Embryonic facial prominence (tissue), 1 donor: ENCODE measurements around the gene MGAT1.
A peak's percentile ranks its signal among the peaks of the same experiment; 100 is the strongest.
"Not testable (repeated sequence)": the region's sequence is repeated elsewhere in the genome, so short reads cannot be mapped to it uniquely, and the experiment has no call there.

Experiments used
- DNase-seq: peaks from one replicate; pipeline ENCODE4 v3.0.0-alpha.2; 2016; ENCODE audit errors: extremely low spot score

MGAT1 gene

GRCh38 chr5:180802325-180803180, at the start of gene MGAT1:
Gene MGAT1 (minus strand): TSS chr5:180802806. CDS start chr5:180792971, 9,835 bp downstream.
- DNase-seq = peak; percentile 62

GRCh38 chr5:180850434-180851078, 48.0 kb upstream of the MGAT1 start:
- DNase-seq = no peak

DNA sequence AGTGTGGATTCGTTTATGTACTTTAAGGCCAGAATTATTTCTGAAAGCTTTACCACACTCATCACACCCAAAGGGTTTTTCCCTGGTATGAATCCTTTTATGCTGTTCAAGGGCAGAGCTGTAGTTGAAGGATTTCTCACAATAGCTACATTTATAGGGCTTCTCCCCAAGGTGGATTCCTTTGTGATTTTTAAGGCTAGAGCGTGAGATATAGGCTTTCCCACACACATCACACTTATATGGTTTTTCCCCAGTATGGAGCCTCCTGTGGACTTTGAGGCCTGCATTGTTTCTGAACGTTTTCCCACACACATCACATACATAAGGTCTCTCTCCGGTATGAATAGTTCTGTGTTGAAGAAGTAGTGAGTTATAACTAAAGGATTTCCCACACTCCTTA, 47.2 kb upstream of the MGAT1 start:
- DNase-seq = no peak

GRCh38 chr5:180848878-180849277, 46.3 kb upstream of the MGAT1 start:
- DNase-seq = no peak

DNA sequence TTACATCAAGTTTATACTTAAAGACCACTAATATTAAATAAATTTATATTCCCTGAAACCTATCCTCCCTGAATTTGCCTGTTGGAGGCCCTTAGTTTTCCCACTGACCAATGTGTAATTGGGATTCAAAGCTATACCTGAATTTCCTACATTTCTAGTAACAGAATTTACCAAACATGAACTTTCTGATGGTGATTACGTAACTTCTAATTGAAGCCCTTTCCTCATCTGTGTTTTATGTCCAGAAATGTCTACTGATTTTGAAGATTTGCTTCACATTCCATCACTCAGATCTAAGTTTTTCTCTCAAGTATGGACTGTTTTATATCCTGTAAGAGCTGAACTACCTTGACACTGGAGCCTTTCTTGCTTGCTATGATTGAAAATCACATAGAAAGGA, 45.7 kb upstream of the MGAT1 start:
- DNase-seq = no peak

- DNase-seq = no peak
These were observed 44.4 kb upstream of the MGAT1 start for GRCh38 chr5:180847026-180847425.

GRCh38 chr5:180844858-180845257, 42.3 kb upstream of the MGAT1 start:
- no peak for DNase-seq

- DNase-seq = no peak
These were observed 41.8 kb upstream of the MGAT1 start for GRCh38 chr5:180844432-180844831.

DNA sequence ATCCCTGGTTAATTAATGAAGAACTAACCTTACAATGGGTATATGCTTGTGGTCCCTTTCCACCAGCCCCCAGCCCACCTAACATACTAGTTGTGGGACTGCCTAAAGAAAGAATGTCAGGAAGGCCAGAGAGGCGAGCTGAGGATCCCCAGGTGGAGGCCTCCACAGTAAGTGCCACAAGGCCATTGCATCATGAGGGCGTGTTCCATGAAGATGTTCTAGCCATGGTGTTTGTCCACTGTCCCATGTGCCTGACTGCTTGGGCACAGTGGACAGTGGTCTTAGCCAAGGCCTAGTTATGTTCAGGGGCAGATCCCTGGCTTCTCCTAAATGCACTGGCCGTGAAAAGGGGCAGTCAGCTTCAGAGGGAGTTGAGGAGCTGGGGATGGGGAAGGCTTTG, 37.3 kb upstream of the MGAT1 start:
- no peak for DNase-seq

- no peak for DNase-seq
These were observed 36.6 kb upstream of the MGAT1 start for GRCh38 chr5:180839227-180839626.

DNA sequence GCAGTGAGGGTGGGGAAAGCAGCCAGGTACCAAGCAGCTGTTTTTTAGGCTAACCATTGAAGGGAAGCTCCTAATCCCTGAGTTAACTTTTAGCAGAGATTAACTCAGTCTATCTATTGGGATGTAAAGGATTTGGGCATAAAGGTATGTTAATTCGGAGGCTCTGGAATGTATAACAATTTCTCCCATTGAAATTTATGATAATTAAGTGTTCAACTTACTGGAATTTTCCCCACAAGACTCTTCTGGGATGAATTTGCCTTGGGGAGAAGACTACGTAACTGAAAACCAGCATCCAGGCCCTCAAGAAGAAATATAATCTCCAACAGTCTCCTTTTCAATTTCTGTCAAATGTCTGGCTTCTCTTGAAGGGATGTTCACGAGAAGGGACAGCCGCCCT, 34.9 kb upstream of the MGAT1 start:
- no peak for DNase-seq

- DNase-seq = no peak
These were observed 30.0 kb upstream of the MGAT1 start for GRCh38 chr5:180832638-180833068.

DNA sequence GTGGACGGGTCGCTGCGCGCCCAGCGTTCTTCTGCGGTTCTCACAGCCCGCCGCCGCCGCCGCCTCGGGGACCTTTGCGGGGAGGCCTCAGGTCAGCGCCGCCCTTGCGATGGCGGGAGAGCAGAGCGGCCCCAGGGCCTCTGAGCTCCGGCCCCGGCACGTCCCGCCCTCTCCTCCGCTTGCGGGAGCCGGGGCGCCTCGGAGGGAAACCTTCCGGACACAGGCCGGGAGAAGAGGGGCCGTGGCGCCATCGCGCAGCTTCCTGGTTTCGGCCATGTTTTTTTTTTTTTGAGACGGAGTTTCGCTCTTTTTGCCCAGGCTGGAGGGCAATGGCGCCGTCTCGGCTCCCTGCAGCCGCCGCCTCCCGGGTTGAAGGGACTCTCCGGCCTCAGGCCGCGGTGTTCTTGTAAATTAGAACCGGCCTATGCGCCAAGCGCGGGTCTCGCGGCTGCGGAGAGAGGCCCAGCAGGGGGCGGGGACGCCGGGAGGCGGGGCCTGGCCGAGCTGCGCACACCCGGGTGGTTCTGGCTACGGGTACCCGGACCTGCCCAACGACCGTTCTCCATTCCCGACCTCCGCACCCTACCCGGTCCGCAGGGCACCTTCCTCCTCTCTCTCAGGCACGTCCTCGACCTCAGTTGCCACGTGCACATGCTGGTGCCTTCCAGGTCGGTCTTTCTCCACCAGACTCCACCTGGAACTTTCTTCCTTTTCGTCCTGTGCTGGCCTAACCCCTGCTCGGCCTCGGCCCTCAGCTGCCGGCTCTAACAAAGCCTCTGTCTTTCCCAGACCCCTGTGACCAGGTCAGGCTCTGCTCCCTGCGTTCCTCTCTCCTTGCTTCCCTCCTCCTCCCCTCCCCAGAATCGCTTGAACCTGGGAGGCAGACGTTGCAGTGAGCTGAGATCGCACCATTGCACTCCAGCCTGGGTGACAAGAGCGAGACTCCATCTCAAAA, 28.8 kb upstream of the MGAT1 start:
- DNase-seq = no peak

DNA sequence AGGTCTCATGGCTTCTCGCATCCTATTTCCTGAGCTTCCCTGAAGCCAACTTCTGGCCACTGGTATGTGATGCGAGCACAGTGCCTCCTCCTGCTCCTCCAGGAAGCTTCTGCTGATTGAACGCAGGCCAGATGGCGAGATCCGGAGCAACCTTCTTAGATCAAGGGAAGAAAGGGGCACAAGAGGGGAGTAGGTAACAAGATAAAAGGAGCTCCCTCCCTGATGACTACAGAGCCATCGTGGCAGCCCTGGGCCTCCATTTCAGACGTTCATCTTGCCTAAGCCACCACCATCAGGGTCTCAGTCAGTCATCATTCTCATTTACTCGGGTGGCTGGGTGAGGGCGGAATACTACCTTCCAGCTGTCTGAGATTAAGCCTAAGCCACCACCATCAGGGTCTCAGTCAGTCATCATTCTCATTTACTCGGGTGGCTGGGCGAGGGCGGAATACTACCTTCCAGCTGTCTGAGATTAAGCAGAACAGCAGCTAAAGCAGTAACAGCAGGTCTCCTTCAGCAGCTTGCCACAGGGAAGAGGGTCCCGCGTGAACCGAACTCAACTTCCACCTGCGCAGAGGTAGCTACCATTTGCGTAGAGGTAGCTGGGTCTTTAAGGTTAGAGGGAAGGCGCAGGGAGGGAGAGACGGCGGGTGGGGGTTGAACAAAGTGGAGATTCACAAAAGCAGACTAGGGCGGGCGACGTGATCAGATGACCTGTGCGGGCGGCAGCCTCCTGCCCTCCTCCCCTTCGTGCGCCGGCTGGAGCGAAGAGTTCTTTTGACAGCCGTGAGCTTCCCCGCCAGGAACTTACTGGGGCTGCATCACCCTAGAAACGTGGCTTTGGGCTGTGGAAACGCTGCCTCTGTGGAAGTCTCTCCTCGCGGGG, 27.9 kb upstream of the MGAT1 start:
- DNase-seq = no peak

GRCh38 chr5:180829726-180830125, 27.1 kb upstream of the MGAT1 start:
- DNase-seq = no peak

GRCh38 chr5:180828756-180829531, 26.3 kb upstream of the MGAT1 start:
- not testable (repeated sequence) for DNase-seq

GRCh38 chr5:180827374-180827773, 24.8 kb upstream of the MGAT1 start:
- not testable (repeated sequence) for DNase-seq

- DNase-seq = no peak
These were observed 23.3 kb upstream of the MGAT1 start for GRCh38 chr5:180825768-180826525.
